GM21576 (cell line): ENCODE data around the gene GMCL2.

Source experiments
- ATAC-seq: cut with Tn5 transposase; IDR thresholded peaks from one replicate; pipeline ENCODE4 v1.9.1; 2021; ENCODE audit warnings: mild to moderate bottlenecking, moderate library complexity; ENCODE audit not compliant: unreplicated experiment

Gene GMCL2

DNA sequence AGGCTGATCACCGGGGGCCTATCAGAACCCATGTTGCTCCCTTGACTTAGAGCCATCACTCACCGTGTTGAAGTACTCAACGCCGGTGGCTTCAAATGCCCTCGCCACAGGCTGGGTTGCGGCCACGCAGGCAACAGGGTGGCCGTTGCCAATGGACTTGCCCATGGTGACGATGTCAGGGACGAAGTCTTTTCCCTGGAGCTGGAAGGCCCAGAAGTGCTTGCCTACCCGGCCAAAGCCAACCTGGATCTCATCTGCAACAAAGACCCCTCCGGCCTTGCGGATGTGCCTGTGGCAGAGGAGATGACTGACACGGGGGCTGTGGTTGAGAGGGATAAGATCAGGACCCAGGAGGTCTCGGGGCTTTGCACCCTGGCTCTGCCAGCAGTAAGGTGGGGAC, 35.1 kb upstream of the GMCL2 start:
- no peak for ATAC-seq

DNA sequence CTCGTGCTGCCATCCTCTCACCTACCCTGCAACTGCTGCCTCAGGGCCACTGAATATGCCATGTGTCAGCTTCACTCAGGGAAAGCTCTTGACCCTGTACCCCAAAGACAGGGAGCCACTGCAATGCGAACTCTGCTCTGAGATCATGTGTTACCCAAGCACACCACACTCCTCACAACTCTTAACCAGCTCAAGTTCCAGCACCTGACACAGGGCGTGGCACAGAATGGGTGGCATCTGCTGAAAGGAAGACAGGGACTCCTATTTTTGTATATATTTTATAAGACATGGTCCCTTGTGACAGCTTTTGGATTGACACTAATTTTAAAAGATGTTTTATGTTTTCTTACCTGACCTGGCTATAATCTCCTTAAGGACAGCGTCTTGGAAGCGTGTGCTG, 34.7 kb upstream of the GMCL2 start:
- no peak for ATAC-seq

DNA sequence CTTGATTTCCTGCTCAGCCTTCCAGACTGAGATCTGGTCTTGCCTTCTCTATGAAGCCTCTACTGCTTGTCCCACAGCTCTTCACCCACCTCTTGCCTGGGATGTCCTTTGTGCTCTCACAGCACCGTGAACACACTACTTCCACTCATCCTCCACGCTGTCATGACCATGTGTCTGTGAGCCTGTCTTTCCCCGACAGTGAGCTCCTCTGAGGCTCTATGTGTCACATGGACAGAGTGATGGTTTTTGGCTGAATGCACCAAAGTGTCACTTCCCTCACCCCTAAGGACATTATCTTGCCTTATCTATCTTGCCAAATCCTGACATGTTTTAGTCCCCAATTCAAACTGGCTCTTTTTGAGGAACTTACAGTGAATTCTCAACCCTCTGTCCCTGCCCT, 34.1 kb upstream of the GMCL2 start:
- no peak for ATAC-seq

- ATAC-seq: no peak
Observed at GRCh38 chr5:178218827-178219226, 31.7 kb upstream of the GMCL2 start.

DNA sequence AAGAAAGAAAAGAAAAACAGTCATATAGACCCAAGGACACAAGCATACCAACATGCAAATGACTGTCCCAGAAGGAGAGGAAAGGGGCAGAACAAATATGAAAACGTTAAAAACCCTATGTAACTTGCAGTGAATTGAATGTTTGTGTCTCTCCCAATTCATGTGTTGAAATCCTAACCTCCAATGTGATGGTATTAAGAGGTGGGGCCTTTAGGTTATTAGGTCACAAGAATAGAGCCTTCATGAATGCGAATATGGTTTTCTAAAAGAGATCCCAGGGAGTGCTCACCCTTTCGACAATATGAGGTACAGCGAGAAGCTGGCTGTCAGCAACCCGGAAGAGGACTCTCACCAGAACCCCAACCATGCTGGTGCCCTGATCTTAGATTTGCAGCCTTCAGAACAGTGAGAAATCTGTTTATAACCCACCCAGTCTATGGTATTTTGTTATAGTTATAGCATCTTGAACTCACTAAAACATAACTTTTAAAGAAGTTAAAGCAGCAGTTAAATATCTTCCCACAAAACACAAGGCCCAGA, 31.1 kb upstream of the GMCL2 start:
- no peak for ATAC-seq

DNA sequence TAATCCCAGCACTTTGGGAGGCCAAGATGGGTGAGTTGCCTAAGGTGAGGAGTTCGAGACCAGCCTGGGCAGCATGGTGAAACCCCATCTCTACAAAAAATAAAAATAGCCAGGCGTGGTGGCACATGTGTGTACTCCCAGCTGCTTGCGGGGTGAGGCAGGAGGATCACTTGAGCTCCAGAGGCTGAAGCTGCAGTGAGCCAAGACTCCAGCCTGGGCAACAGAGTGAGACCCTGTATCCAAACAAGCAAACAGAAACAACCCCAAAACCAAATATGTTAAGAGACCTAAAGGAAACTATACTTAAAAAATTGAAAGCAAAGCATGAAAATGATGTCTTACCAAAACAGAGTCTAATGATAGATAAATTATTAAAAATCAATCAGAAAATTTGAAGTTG, 29.6 kb upstream of the GMCL2 start:
- ATAC-seq: no peak

DNA sequence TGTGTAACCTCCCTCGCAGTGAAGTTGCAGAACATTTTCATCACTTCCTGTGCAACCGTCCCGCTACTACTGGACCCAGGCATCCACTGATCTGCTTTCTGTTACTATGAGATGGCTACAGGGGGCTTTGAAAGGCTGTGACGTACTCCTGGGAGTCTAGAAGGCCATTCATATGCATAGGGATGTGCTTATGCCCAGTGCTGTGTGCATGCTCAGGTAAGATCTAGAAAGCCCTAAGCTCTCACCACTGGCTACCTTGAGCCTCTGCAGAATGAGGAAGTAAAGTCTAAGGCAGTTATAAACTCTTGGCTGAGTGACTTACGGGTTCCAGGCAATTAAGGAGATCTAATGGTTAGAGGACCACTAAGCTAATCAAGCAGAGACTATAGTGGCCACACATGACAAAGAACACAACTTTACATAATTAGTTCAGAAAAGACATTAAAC, 28.9 kb upstream of the GMCL2 start:
- ATAC-seq: no peak

- no peak for ATAC-seq
Observed at GRCh38 chr5:178215280-178216002, 28.3 kb upstream of the GMCL2 start.

DNA sequence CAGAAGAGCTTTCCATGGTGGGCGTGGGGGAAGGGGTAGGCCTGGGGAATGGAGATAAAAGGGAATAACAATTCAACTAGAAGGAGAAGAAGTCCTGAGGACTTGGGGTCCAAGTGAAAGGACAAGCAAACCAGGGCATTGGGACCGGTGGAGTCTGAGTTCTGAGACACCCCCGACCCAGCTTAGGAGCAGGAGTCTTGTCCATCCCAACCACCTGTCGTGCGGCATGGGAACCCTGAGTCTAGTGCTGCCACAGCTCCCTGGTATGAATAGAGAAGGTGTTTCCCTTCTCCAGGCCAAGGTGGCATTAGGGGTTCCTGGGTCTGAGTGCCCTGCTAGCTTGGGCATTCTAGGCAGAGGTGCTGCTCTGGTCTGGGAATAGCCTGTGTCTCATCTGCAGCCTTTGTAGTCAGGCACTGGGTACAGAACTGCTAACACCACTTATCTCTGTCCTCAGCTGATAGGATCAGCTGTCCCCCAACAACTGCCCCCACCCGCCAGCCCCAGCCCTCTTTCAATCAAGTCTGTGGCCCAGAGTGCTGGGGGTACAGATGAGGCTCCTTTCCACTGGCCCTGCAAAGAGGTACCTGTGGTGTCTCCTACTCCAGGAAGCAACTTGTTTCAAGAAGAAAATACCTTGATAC, 27.1 kb upstream of the GMCL2 start:
- ATAC-seq: no peak

GRCh38 chr5:178213748-178214151, 26.6 kb upstream of the GMCL2 start:
- no peak for ATAC-seq

DNA sequence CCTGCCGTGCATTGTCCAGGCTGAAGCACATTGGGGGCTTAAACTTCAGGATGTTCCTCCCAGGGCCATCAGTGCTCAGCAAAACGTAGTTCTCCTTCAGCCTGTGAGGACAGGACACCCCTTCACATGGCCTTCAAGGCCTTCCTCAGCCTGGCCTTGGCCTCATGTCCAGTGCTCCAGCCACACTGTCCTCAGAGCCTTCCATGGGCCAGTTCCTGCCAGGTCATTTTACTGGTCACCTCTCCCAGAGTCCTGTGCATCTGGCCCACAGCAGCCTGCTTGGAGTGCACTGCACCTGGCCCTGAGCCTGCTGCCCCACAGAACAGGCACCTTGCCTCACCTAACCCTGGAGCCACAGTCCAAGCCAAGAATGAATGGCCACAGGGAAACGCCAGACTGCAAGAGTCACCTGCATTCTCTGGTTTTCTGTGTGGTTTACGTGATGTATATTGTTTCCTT, 25.9 kb upstream of the GMCL2 start:
- ATAC-seq: no peak

DNA sequence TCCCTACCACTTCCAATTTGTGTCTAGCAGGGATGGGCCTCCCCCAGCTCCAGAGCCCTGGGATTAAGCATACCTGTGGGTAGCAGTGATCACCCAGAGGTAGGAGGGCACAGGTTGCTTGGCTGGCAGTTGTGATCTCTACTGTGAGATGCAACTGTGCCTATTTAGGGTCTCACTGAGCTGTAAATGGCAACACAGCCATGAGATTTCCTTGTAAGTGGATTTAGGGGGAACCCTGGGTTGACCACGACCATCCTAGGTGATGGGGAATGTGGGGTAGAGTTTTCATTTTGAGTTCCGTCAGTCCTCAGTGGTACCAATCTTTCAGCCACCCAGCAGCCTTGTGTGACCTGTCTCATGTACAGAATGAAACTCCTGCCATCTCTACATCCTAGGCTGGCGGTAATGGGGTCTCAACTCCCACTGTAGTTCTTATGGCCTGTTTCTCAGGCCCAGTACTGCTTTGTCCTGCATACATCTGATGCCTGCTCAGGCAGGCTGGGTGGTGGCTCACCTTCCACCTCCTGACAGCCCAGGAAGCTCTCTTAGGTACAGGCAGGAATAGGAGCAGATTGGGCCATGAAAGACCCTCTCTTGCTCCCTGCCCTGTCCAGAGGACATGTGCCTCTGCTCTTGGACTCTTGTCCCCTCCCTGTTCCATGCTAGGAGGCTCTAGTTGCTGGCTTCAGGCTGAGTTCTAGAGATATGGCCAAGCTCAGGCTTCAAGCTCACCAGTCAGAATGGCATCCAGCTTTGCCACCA, 25.3 kb upstream of the GMCL2 start:
- ATAC-seq: no peak

DNA sequence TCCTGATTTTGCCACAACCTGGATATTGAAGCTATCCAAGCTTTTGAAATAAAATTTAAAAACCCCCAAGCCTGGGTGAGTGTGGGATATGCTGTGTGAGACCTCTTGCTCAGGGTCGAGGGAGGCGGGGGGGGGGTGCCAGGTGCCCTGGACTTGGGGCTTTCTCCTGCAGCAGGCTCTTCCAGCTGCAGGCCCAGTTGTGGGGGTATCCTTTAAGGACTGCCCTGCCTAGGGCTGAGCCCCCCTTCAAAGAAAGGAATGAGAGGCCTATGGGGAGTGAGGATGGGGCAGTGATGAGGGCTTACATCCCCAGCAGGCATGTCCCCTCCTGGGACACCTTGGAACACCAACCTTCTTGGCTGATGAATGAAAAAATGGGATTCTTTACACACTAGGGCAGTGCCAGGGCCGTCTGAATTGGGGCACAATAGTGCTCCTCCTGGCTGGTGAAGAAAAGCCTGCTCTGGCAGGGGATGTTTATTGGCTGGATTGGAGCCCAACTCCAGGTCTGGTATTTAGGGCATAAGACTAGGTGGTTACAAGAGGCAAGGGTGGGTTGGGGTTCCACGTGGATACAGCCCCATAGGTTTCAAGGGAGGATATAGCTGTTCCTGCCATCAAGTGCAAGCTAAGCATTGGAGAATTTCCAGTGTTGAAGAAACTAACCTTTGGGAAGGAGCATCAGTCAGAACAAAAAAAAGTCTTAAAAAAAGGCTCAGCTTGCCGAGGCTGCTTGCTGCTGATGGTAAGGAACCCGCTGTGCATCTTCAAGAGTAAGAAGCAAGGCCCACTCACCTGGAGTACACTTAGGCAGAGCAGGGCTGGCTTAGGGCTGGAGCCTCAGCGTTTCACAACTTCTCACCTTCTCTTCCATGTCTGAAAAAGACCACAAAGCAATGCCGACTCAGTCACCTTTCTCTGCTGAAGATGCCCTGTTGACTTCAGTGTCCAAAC, 24.2 kb upstream of the GMCL2 start:
- ATAC-seq: no peak

DNA sequence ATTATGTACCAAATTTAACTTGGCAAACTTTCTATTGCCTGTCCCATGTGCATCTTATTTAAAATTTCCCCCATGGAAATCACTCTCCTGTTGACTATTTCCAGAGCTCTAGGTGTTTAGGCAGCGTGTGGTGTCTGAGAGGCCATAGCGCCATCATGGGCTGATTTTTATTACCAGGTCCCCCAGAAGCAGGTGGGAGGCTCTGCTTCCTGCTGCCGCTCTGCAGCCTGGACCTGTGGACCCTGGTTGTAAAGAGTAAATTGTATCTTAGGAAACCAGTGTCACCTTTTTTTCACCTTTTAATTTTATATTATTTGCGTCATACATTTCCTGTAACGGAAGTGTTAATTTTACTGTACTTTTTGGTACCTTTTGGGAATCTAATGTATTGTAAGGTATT, 23.5 kb upstream of the GMCL2 start:
- no peak for ATAC-seq

- ATAC-seq: no peak
Observed at GRCh38 chr5:178210073-178210535, 22.9 kb upstream of the GMCL2 start.

DNA sequence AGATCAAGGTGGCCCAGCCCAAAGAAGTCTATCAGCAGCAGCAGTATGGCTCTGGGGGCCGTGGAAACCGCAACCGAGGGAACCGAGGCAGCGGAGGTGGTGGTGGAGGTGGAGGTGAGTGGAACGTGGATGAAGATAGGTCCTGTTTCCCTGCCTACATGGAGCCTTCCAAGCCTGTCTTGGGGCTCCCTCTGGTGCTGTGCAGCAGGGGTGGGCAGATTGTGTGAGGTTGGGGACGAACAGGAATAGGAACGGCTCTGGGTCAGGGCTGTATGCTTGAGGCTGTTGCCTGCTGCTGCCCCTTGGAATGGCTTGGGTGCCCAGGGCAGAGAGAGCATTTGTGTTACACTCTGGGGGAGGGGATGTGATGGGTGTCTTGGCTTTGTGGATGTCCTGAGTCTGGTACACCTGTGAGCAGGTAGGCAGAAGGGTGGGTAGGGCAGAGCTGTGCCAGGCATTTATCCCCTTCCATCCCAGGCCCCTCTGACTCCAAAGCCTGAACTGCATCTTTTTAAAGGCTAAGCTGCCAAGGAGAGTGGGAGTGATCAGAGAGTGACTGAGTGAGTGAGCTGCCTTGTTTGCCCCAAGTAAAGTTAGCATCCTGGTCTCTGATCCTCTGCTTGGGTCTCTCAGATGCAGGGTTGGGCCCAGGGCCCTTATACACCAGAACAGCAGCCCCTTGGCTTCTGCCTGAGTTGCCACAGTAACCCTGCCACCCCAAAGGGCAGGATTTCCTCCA, 22.3 kb upstream of the GMCL2 start:
- no peak for ATAC-seq

DNA sequence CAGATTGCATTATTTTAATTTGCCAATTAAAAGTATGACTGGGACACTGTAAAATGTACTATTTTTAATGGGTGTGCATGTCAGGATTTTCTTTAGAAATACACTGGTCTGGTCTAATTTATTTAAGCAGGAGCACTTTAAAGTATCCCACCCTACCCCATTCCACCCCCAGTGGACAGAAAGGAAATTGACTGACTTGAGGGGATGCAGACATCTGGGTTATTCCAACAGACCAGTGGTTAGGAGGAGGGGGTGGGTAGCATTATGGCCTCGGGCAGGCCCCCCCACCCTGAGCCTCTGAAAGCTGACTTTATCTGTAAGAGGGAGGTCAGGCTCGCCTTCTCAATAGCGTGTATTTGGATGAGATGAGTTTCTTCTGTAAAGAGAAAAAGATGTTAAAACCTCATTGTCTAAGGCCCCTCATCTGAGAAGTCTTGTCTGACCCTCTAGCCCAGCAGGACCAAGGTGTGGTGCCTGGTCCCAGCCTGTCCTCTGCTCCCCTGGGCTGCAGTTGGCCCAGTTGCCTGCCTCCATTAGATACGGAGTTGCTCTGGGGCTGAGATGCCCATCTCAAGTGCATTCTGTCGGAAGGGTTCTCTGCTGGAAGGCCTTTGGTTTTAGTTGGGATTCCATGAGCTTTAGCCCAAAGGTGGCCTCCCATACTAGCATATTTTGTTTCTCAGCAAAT, 21.5 kb upstream of the GMCL2 start:
- ATAC-seq: no peak

DNA sequence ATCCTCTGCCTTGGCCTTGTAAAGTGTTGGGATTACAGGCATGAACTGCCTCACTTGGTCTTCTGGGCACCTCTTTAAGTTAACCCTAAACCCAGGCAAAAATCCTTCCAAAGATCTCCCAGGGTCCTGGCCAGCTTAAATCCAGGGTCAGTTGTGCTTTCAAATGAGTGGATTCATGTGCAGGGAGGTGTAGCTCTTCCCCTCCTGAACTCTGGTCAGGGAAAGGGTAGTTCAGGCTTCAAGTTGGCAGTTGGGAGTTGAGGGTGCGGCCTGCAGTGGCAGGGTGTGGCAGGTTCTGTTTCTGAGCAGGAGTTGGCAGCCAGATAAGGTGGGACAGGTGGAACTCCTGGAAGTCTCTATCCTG, 20.7 kb upstream of the GMCL2 start:
- no peak for ATAC-seq
